K562 (cell line): ENCODE data around the gene USB1. TPM values are rescaled to one million over a fixed set of nuclear protein-coding genes. Genes with fewer than 3 reads are reported as not detected.

ENCODE experiments used
- BRD4 ChIP-seq: fragments of 200-600 bp; sonication (generic); IDR thresholded peaks from 2 replicates; pipeline ENCODE4 v1.6.1; 2017; ENCODE audit warnings: inconsistent platforms
- FOXP1 ChIP-seq: sonication (generic); formaldehyde crosslinking; IDR thresholded peaks from 2 replicates; pipeline ENCODE4 v1.8.0; 2022; ENCODE audit warnings: mild to moderate bottlenecking, missing genetic modification reagents
- MCM2 ChIP-seq: fragments of 450-650 bp; IDR thresholded peaks from 2 replicates; pipeline ENCODE4 v1.6.1; 2017; ENCODE audit warnings: low read depth, mild to moderate bottlenecking
- MEF2A ChIP-seq: IDR thresholded peaks from 2 replicates; pipeline ENCODE4 v1.6.1; 2011; ENCODE audit warnings: low read depth, mild to moderate bottlenecking, low read length, moderate library complexity; ENCODE audit not compliant: control insufficient read depth
- PTTG1 ChIP-seq: fragments of 450-650 bp; IDR thresholded peaks from 2 replicates; pipeline ENCODE4 v1.6.1; 2016; ENCODE audit warnings: low read depth, mild to moderate bottlenecking, missing genetic modification characterization, missing compliant biosample characterization
- PYGO2 ChIP-seq: fragments of 450-650 bp; IDR thresholded peaks from 2 replicates; pipeline ENCODE4 v1.6.1; 2016; ENCODE audit warnings: mild to moderate bottlenecking, missing genetic modification characterization, moderate library complexity, missing compliant biosample characterization
- ZNF354B ChIP-seq: fragments of 250-450 bp; sonication (Bioruptor Pico); IDR thresholded peaks from 2 replicates; pipeline ENCODE4 v1.4.0; 2020
- ZNF408 ChIP-seq: fragments of 250-450 bp; sonication (Bioruptor Pico); IDR thresholded peaks from 2 replicates; pipeline ENCODE4 v1.4.0; 2020; ENCODE audit warnings: low read depth, mild to moderate bottlenecking, moderate library complexity
- ZNF76 ChIP-seq: fragments of 250-450 bp; sonication (Bioruptor Pico); IDR thresholded peaks from 2 replicates; pipeline ENCODE4 v1.4.0; 2020; ENCODE audit warnings: mild to moderate bottlenecking, moderate library complexity, borderline replicate concordance
- ZNF79 ChIP-seq: fragments of 250-450 bp; sonication (Bioruptor Pico); IDR thresholded peaks from 2 replicates; pipeline ENCODE4 v1.4.0; 2020; ENCODE audit warnings: low read depth, mild to moderate bottlenecking, moderate library complexity
- polyA plus RNA-seq, 8 experiments: library from polyadenylated mRNA; depleted of rRNA in 4 of 8; stranded (reverse) in 5 of 8; unstranded in 3 of 8; fragments of >200 nt; fragmentation: Nextera tagmentation in 2 of 8; fragmentation: Illumina TruSeq in 1 of 8; extraction: Ambion mirVana in 2 of 8; extraction: Trizol in 1 of 8; gene quantifications; 2 replicates each; pipeline versions ENCODE4 v1.2.1 to v1.2.3, GENCODE V29; 2011 to 2014; ENCODE audit warnings: inconsistent platforms in 1 of 8, missing spikeins in 1 of 8
- total RNA-seq, 7 experiments: library from RNA; depleted of rRNA in 6 of 7; stranded (reverse); fragments of >200 nt in 6 of 7; fragmentation: Illumina TruSeq in 2 of 7; extraction: Trizol in 2 of 7; gene quantifications; 2 replicates each; pipeline versions ENCODE4 v1.2.1 to v1.2.3, GENCODE V29; 2011 to 2021; ENCODE audit warnings: low replicate concordance in 1 of 7
- TF ChIP-seq, protein P1 (sequence below), 3 experiments: fragments of 200-800 bp in 1 of 3; fragments of 250-450 bp in 1 of 3; fragments of 450-650 bp in 1 of 3; sonication (Bioruptor Pico) in 1 of 3; sonication (Bioruptor generic) in 1 of 3; formaldehyde crosslinking in 1 of 3; IDR thresholded peaks; 2 replicates each; pipeline versions ENCODE4 v1.6.1 to v1.8.0; 2016 to 2022; ENCODE audit warnings: mild to moderate bottlenecking in 2 of 3, missing genetic modification characterization in 2 of 3, missing compliant biosample characterization in 1 of 3, moderate library complexity in 1 of 3
- TF ChIP-seq, protein P2 (sequence below): fragments of 250-450 bp; sonication (Bioruptor Pico); IDR thresholded peaks from 2 replicates; pipeline ENCODE4 v1.5.0; 2020; ENCODE audit warnings: mild to moderate bottlenecking, borderline replicate concordance
- TF ChIP-seq, protein P3 (sequence below): fragments of 450-650 bp; formaldehyde crosslinking; IDR thresholded peaks from 2 replicates; pipeline ENCODE4 v1.4.0; 2022; ENCODE audit warnings: mild to moderate bottlenecking, moderate library complexity
- TF ChIP-seq, protein P4 (sequence below): fragments of 250-450 bp; sonication (Bioruptor Pico); IDR thresholded peaks from 2 replicates; pipeline ENCODE4 v1.4.0; 2020
- TF ChIP-seq, protein P5 (sequence below): sonication (generic); formaldehyde crosslinking; IDR thresholded peaks from 2 replicates; pipeline ENCODE4 v1.8.0; 2023; ENCODE audit warnings: mild to moderate bottlenecking, missing genetic modification reagents

The USB1 gene
- total and polyA plus RNA-seq, 9 of the 15 experiments (the other 6 are each of a cell fraction or from before 2014, with no cell fraction given): 11.6 to 73.6 (median 19.4) TPM

DNA sequence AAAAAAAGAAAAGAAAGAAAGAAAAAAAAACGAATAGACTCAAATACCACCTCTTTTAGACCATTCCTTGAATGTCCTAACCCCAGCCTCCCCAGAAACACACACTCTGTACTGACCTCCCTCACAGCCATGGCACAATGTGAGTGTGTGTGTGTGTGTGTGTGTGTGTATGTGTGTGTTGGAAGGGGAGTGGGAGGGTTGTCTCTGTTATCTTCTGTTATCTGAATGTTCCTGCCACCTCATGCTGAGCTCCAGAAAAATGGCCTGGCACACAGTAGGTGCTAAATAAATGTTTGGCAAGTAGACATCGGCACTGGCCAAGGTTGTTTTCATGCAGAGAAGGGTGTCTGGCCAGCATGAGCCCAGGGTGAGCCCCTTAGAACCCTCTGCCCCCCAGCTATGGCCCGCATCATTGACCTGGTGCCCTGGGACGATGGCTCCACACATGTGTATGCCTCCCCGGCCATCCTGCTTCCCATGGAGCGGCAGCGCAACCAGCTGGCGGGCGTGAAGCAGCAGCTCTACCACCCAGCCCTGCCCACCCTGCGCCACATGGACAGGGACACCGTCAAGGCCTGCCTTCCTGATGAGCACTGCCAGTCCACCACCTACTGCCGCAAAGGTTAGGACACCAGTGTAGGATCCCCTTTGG is 23.7 kb upstream of the USB1 start (continued):
- no peak for TF ChIP-seq MEF2A
- TF ChIP-seq, protein P1, sequence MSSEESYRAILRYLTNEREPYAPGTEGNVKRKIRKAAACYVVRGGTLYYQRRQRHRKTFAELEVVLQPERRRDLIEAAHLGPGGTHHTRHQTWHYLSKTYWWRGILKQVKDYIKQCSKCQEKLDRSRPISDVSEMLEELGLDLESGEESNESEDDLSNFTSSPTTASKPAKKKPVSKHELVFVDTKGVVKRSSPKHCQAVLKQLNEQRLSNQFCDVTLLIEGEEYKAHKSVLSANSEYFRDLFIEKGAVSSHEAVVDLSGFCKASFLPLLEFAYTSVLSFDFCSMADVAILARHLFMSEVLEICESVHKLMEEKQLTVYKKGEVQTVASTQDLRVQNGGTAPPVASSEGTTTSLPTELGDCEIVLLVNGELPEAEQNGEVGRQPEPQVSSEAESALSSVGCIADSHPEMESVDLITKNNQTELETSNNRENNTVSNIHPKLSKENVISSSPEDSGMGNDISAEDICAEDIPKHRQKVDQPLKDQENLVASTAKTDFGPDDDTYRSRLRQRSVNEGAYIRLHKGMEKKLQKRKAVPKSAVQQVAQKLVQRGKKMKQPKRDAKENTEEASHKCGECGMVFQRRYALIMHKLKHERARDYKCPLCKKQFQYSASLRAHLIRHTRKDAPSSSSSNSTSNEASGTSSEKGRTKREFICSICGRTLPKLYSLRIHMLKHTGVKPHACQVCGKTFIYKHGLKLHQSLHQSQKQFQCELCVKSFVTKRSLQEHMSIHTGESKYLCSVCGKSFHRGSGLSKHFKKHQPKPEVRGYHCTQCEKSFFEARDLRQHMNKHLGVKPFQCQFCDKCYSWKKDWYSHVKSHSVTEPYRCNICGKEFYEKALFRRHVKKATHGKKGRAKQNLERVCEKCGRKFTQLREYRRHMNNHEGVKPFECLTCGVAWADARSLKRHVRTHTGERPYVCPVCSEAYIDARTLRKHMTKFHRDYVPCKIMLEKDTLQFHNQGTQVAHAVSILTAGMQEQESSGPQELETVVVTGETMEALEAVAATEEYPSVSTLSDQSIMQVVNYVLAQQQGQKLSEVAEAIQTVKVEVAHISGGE (CRISPR knock-in tag; IDR thresholded peaks at IDR 0.05): peak in 1 of 3 experiments; percentile 49; a peak in 2 of 6 replicates
- peak; percentile 60; the same call in 1 of the 2 replicates for TF ChIP-seq PYGO2 (tag)
- no peak for TF ChIP-seq PTTG1 (tag)
- TF ChIP-seq, protein P2, sequence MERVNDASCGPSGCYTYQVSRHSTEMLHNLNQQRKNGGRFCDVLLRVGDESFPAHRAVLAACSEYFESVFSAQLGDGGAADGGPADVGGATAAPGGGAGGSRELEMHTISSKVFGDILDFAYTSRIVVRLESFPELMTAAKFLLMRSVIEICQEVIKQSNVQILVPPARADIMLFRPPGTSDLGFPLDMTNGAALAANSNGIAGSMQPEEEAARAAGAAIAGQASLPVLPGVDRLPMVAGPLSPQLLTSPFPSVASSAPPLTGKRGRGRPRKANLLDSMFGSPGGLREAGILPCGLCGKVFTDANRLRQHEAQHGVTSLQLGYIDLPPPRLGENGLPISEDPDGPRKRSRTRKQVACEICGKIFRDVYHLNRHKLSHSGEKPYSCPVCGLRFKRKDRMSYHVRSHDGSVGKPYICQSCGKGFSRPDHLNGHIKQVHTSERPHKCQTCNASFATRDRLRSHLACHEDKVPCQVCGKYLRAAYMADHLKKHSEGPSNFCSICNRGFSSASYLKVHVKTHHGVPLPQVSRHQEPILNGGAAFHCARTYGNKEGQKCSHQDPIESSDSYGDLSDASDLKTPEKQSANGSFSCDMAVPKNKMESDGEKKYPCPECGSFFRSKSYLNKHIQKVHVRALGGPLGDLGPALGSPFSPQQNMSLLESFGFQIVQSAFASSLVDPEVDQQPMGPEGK: no peak
- TF ChIP-seq FOXP1: 0 out of 2 replicates have a peak, but pooled peaks have one; percentile 40
- TF ChIP-seq, protein P3, sequence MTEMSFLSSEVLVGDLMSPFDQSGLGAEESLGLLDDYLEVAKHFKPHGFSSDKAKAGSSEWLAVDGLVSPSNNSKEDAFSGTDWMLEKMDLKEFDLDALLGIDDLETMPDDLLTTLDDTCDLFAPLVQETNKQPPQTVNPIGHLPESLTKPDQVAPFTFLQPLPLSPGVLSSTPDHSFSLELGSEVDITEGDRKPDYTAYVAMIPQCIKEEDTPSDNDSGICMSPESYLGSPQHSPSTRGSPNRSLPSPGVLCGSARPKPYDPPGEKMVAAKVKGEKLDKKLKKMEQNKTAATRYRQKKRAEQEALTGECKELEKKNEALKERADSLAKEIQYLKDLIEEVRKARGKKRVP: no peak
- TF ChIP-seq ZNF79 (CRISPR knock-in tag): no peak
- TF ChIP-seq ZNF76 (CRISPR knock-in tag): no peak
- TF ChIP-seq, protein P4, sequence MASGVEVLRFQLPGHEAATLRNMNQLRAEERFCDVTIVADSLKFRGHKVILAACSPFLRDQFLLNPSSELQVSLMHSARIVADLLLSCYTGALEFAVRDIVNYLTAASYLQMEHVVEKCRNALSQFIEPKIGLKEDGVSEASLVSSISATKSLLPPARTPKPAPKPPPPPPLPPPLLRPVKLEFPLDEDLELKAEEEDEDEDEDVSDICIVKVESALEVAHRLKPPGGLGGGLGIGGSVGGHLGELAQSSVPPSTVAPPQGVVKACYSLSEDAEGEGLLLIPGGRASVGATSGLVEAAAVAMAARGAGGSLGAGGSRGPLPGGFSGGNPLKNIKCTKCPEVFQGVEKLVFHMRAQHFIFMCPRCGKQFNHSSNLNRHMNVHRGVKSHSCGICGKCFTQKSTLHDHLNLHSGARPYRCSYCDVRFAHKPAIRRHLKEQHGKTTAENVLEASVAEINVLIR (CRISPR knock-in tag): no peak
- no peak for TF ChIP-seq MCM2
- TF ChIP-seq, protein P5, sequence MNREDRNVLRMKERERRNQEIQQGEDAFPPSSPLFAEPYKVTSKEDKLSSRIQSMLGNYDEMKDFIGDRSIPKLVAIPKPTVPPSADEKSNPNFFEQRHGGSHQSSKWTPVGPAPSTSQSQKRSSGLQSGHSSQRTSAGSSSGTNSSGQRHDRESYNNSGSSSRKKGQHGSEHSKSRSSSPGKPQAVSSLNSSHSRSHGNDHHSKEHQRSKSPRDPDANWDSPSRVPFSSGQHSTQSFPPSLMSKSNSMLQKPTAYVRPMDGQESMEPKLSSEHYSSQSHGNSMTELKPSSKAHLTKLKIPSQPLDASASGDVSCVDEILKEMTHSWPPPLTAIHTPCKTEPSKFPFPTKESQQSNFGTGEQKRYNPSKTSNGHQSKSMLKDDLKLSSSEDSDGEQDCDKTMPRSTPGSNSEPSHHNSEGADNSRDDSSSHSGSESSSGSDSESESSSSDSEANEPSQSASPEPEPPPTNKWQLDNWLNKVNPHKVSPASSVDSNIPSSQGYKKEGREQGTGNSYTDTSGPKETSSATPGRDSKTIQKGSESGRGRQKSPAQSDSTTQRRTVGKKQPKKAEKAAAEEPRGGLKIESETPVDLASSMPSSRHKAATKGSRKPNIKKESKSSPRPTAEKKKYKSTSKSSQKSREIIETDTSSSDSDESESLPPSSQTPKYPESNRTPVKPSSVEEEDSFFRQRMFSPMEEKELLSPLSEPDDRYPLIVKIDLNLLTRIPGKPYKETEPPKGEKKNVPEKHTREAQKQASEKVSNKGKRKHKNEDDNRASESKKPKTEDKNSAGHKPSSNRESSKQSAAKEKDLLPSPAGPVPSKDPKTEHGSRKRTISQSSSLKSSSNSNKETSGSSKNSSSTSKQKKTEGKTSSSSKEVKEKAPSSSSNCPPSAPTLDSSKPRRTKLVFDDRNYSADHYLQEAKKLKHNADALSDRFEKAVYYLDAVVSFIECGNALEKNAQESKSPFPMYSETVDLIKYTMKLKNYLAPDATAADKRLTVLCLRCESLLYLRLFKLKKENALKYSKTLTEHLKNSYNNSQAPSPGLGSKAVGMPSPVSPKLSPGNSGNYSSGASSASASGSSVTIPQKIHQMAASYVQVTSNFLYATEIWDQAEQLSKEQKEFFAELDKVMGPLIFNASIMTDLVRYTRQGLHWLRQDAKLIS (CRISPR knock-in tag): no peak
- no peak for TF ChIP-seq BRD4
- TF ChIP-seq ZNF408 (CRISPR knock-in tag): no peak
- no peak for TF ChIP-seq ZNF354B
